Neural progenitor cell (in vitro differentiated cells): ENCODE measurements around the gene MAD1L1.

Experiments used
- CTCF ChIP-seq: fragments of 200-600 bp; sonication (generic); IDR thresholded peaks from 2 replicates; pipeline ENCODE4 v1.5.1; 2017; ENCODE audit warnings: antibody characterized with exemption, mild to moderate bottlenecking
- EZH2 ChIP-seq: fragments of 200-600 bp; sonication (generic); IDR thresholded peaks from 2 replicates; pipeline ENCODE4 v1.6.1; 2017; ENCODE audit warnings: antibody characterized with exemption, mild to moderate bottlenecking, moderate library complexity

- no peak for TF ChIP-seq CTCF
- TF ChIP-seq EZH2 = no peak
Observed at GRCh38 chr7:2030475-2031450, 202.0 kb downstream of the MAD1L1 start.
